Astrocyte of the cerebellum (primary cell): ENCODE measurements around the gene SPATA3.
"Not testable (repeated sequence)": the region's sequence is repeated elsewhere in the genome, so short reads cannot be mapped to it uniquely, and the experiment has no call there.

Source experiments
- DNase-seq: peaks from one replicate; pipeline ENCODE4 v3.0.0-alpha.2; 2011; ENCODE audit warnings: low read depth
- H3K4me3 ChIP-seq: 2 replicates; pipeline ENCODE4 v1.5.1; 2011; ENCODE audit warnings: mild to moderate bottlenecking, low read depth, low read length, moderate library complexity
- in situ Hi-C: cut with HindIII; loops from 2 replicates; pipeline ENCODE4 v1.10.0; 2017; ENCODE audit warnings: low sequenced_read_pairs
- TF ChIP-seq, protein P1 (sequence below): IDR thresholded peaks from 2 replicates; pipeline ENCODE4 v1.5.1; 2012; ENCODE audit warnings: low read length, low read depth, moderate library complexity, mild to moderate bottlenecking; ENCODE audit errors: missing control alignments

SPATA3 gene

DNA sequence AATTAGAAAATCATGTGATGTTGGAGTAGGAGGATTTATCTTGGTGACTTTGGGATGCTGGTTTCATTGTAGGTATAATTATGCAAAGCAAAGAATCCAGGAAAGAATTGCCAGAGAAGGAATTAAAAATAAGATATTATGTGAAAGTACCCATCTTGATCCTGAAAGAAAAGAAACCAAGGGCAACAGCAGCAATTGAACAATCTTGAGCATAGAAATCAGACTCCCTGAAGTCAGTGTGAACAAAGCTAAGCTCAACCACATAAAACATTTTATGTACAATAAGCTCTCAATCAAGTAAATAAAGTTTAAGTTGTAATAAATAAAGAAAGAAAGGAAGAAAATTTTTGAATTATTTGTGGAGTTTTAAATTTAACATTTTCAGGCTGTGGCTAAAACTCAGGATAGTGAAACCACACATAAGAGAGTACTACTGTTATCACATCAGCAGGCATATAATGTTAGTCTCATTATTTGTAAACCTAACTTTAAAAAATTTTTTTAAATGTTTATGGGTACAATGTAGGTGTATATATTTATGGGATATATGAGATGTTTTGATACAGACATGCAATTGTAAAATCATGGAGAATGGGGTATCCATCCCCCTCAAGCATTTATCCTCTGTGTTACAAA is 38.0 kb upstream of the SPATA3 start:
- in situ Hi-C loops: no loop called here
- DNase-seq: no peak
- peak overlapping the region; percentile 42 for H3K4me3 ChIP-seq

DNA sequence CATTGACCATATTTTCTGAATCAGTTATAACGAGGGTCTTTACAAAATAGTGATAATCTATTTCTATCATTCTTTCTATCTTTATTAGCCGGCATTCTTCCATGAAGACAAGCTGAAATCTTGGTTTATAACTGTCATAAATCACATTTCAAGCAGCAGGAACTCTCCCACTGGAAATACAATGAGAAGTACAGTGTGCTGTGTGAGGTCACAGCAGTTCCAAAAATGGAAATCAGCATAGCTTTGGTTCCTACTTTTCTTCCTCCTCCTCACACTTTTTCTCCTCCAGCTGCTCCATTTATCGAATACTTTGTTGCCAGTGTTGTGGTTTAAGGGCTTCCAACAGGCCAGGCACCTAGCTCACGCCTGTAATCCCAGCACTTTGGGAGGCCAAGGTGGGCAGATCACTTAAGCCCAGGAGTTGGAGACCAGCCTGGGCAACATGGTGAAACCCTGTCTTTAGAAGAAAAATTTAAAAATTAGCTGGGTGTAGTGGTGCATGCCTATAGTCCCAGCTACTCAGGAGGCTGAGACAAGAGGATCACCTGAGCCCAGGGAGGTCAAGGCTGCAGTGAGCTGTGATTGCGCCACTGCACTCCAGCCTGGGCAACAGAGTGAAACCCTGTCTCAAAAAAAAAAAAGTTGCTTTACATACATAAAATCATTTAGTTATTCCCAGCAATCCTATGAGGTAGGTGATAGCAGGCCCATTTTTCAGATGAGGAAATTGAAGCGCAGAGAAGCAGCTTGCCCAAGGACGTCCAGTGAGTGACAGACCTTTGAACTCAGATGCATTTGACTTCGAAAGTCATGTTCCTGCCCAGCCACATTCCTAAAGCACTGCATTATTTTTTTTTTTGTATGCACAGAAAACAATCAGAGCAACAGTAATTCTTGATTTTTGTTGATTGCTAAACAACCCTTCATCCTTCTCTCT is 36.8 kb upstream of the SPATA3 start:
- no peak for DNase-seq
- TF ChIP-seq, protein P1, sequence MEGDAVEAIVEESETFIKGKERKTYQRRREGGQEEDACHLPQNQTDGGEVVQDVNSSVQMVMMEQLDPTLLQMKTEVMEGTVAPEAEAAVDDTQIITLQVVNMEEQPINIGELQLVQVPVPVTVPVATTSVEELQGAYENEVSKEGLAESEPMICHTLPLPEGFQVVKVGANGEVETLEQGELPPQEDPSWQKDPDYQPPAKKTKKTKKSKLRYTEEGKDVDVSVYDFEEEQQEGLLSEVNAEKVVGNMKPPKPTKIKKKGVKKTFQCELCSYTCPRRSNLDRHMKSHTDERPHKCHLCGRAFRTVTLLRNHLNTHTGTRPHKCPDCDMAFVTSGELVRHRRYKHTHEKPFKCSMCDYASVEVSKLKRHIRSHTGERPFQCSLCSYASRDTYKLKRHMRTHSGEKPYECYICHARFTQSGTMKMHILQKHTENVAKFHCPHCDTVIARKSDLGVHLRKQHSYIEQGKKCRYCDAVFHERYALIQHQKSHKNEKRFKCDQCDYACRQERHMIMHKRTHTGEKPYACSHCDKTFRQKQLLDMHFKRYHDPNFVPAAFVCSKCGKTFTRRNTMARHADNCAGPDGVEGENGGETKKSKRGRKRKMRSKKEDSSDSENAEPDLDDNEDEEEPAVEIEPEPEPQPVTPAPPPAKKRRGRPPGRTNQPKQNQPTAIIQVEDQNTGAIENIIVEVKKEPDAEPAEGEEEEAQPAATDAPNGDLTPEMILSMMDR: no peak
- in situ Hi-C loops: no loop called here
- no peak overlapping the region for H3K4me3 ChIP-seq

More for the DNA sequence above, 38.0 kb upstream of the SPATA3 start:
- TF ChIP-seq, protein P1: no peak

DNA sequence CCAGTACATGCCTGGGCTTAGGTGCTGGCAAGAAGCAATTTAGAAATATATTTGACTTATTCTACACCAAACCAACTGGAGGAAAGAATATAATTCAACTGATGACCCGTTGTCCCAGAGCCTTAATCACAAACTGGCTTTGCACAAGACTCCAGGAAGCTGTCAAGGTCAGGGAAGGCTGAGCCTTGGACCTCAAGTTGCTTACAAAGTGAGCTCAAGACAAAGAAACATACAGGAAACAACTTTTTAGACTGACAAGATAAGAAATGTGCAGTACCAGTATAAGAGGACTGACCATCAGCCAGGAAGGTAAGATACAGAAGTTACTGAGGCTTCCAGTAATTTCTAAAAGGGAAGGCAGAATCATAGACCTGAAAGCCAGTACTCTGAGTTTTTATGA is 35.9 kb upstream of the SPATA3 start:
- in situ Hi-C loops: no loop called here
- DNase-seq: no peak
- TF ChIP-seq, protein P1: no peak
- no peak overlapping the region for H3K4me3 ChIP-seq

DNA sequence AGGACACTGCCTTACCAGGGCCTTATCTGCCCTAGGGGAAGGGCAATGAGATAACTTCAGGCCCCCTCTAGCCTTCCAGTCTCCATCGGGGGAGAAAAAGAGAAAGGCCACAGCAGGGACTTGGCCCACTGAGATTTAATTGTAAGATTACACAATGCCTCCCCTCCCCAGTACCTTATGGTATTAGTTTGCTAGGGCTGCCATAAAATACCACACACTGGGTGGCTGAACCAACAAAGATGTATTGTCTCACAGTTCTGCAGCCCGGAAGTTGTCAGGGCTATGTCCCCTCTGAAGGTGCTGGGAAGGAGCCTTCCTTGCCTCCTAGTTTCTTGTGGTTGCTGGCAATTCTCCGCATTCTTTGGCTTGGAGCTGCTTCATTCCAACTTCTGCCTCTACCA is 34.8 kb upstream of the SPATA3 start:
- TF ChIP-seq, protein P1: no peak
- peak; percentile 77 for DNase-seq
- in situ Hi-C loops: no loop called here
- no peak overlapping the region for H3K4me3 ChIP-seq

DNA sequence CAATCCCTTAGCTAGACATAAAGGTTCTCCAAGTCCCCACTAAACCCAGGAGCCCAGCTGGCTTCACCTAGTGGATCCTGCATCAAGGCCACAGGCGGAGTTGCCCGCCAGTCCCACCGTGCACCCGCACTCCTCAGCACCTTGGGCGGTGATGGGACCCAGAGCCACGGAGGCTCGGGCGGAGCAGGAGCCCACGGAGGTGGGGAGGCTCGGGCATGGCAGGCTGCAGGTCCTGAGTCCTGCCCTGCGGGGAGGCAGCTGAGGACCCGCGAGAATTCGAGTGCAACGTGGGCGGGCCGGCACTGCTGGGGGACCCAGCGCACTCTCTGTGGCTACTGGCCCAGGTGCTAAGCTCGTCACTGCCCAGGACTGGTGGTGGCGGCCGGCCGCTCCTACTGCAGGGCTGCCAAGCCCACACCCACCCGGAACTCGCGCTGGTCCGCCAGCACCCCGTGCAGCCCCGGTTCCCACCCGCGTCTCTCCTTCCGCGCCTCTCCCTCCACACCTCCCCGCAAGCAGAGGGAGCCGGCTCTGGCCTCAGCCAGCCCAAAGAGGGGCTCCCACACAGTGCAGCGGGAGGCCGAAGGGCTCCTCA is 31.7 kb upstream of the SPATA3 start:
- in situ Hi-C loops: no loop called here
- TF ChIP-seq, protein P1: no peak
- DNase-seq: no peak
- no peak overlapping the region for H3K4me3 ChIP-seq

DNA sequence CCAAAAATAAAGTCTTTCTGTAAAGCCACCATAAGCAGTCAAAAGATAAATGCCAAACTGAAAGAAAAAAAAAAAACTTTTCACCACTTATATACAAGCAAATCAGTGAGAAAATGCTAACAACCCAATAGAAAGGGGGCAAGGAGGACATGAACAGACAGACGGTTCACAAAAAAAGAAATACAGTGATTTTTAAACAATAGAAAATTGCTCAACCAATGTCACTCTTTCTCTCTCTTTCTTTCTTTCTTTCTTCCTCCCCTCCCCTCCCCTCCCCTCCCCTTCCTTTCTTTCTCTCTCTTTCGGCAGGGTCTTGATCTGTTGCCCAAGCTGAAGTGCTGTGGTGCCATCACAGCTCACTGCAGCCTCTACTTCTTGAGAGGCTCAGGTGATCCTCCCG is 28.8 kb upstream of the SPATA3 start:
- H3K4me3 ChIP-seq: no peak overlapping the region
- in situ Hi-C loops: no loop called here
- TF ChIP-seq, protein P1: no peak
- no peak for DNase-seq

DNA sequence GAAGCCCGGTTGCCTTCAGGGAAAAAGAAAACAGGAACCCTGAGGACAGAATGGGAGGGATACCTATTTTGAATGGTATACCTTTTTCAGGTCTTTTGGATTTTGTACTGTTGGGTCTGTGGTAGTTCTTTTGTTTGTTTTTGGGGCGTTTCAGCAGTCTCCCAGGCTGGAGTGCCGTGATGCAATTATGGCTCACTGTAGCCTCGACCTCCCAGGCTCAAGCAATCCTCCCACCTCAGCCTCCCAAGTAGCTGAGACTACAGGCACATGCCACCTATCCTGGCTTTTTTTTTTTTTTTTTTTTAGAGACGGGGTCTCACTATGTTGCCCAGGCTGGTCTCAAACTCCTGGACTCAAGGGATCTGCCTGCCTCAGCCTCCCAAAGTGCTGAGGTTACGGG is 27.6 kb upstream of the SPATA3 start:
- in situ Hi-C loops, DNase-seq, H3K4me3 ChIP-seq: not testable (repeated sequence)
